Osteoblast (primary cell): ENCODE results near the gene SPAG8. TPM values are rescaled to one million over a fixed set of nuclear protein-coding genes. Genes with fewer than 3 reads are reported as not detected.

Source experiments
- DNase-seq: peaks from one replicate; pipeline ENCODE4 v3.0.0; 2011; ENCODE audit warnings: low spot score, mixed read lengths; ENCODE audit not compliant: insufficient read length; ENCODE audit errors: missing footprints
- H2AFZ ChIP-seq: 2 replicates; pipeline ENCODE4 v1.6.0; 2011; ENCODE audit warnings: mild to moderate bottlenecking, low read length
- H3K27ac ChIP-seq: 2 replicates; pipeline ENCODE4 v1.5.1; 2011; ENCODE audit warnings: mild to moderate bottlenecking, low read depth, low read length, moderate library complexity
- H3K27me3 ChIP-seq: 2 replicates; pipeline ENCODE4 v1.6.0; 2012; ENCODE audit warnings: mild to moderate bottlenecking, control low read depth, inconsistent platforms, low read length, moderate library complexity; ENCODE audit not compliant: insufficient read depth
- H3K36me3 ChIP-seq: 2 replicates; pipeline ENCODE4 v1.5.1; 2011; ENCODE audit warnings: mild to moderate bottlenecking, low read length, control low read depth, moderate library complexity; ENCODE audit not compliant: insufficient read depth
- H3K4me1 ChIP-seq: 2 replicates; pipeline ENCODE4 v1.5.1; 2011; ENCODE audit warnings: mild to moderate bottlenecking, low read length, control low read depth, moderate library complexity; ENCODE audit not compliant: insufficient read depth
- H3K4me2 ChIP-seq: 2 replicates; pipeline ENCODE4 v1.6.0; 2011; ENCODE audit warnings: mild to moderate bottlenecking, low read length; ENCODE audit not compliant: insufficient read depth
- H3K4me3 ChIP-seq: fragments of 200-600 bp; sonication (generic); 3 replicates; pipeline ENCODE4 v1.5.1; 2012; ENCODE audit warnings: mild to moderate bottlenecking, low read length, inconsistent platforms; ENCODE audit not compliant: insufficient read depth
- H3K79me2 ChIP-seq: 2 replicates; pipeline ENCODE4 v1.6.0; 2012; ENCODE audit warnings: mild to moderate bottlenecking, low read length, control low read depth, inconsistent platforms; ENCODE audit not compliant: insufficient read depth
- H3K9me3 ChIP-seq: 2 replicates; pipeline ENCODE4 v1.5.1; 2011; ENCODE audit warnings: low read depth, low read length, control low read depth
- H4K20me1 ChIP-seq: 2 replicates; pipeline ENCODE4 v1.6.0; 2012; ENCODE audit warnings: mild to moderate bottlenecking, low read length, control low read depth; ENCODE audit not compliant: insufficient read depth
- total RNA-seq: library from RNA; depleted of rRNA; stranded (reverse); fragments of >200 nt; gene quantifications from 2 replicates; pipeline ENCODE4 v1.2.3, GENCODE V29; 2012
- TF ChIP-seq, protein P1 (sequence below): IDR thresholded peaks from 2 replicates; pipeline ENCODE4 v1.5.1; 2011; ENCODE audit warnings: mild to moderate bottlenecking, low read depth, low read length, moderate library complexity; ENCODE audit errors: extremely low read depth

SPAG8 gene
- total RNA-seq, 1 donor: 2.2 TPM

DNA sequence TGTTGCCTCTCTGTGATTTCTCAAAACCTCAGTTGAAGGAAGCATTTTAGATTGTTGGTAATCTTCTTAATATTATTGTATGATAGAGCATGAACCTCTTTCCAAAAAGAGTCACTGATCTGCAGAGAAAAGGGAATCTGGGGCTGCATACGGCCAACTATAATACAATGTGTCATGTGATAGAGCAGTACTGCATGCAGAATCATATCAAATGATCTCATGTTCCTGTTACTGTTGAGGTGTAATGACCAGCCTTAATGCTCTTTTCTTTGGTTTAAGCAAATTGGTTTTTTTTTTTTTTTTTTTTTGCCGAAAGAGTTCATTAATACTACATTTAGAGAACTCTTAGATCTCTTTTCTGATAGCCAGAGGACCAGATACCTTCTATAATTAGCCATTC is 45.1 kb downstream of the SPAG8 start:
- H3K4me3 ChIP-seq: no peak overlapping the region
- no peak overlapping the region for H3K27ac ChIP-seq
- H4K20me1 ChIP-seq: no peaks in the 10 kb centered on the region
- no peaks in the 10 kb centered on the region for H3K9me3 ChIP-seq
- H2AFZ ChIP-seq: no peak overlapping the region
- no peak overlapping the region for H3K4me2 ChIP-seq
- H3K79me2 ChIP-seq: no peaks in the 10 kb centered on the region
- no peak for DNase-seq
- H3K4me1 ChIP-seq: peaks cover 11% of the 10 kb centered on the region
- TF ChIP-seq, protein P1, sequence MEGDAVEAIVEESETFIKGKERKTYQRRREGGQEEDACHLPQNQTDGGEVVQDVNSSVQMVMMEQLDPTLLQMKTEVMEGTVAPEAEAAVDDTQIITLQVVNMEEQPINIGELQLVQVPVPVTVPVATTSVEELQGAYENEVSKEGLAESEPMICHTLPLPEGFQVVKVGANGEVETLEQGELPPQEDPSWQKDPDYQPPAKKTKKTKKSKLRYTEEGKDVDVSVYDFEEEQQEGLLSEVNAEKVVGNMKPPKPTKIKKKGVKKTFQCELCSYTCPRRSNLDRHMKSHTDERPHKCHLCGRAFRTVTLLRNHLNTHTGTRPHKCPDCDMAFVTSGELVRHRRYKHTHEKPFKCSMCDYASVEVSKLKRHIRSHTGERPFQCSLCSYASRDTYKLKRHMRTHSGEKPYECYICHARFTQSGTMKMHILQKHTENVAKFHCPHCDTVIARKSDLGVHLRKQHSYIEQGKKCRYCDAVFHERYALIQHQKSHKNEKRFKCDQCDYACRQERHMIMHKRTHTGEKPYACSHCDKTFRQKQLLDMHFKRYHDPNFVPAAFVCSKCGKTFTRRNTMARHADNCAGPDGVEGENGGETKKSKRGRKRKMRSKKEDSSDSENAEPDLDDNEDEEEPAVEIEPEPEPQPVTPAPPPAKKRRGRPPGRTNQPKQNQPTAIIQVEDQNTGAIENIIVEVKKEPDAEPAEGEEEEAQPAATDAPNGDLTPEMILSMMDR: no peak
- peaks cover 5% of the 10 kb centered on the region for H3K27me3 ChIP-seq
- no peaks in the 10 kb centered on the region for H3K36me3 ChIP-seq

DNA sequence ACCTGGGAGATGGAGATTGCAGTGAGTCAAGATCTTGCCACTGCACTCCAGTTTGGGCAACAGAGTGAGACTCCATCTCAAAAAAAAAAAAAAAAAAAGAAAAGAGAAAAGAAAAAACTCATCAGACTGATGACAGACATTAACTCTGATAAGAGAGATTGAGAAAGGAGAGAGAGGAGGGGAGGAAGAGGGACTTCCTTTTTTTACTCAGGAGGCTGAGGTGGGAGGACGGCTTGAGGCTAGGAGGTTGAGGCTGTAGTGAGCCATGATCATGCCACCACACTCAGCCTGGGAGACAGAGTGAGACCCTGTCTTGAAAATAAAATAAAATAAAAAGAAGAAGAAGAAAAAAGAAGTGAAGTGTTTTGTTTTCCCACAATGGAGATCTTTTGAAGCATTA is 48.3 kb downstream of the SPAG8 start:
- TF ChIP-seq, protein P1: no peak
- H3K4me2 ChIP-seq: no peak overlapping the region
- no peaks in the 10 kb centered on the region for H3K27me3 ChIP-seq
- peaks cover 8% of the 10 kb centered on the region for H3K4me1 ChIP-seq
- H2AFZ ChIP-seq: no peak overlapping the region
- no peaks in the 10 kb centered on the region for H3K79me2 ChIP-seq
- H3K36me3 ChIP-seq: no peaks in the 10 kb centered on the region
- no peak overlapping the region for H3K4me3 ChIP-seq
- no peaks in the 10 kb centered on the region for H3K9me3 ChIP-seq
- H3K27ac ChIP-seq: no peak overlapping the region
- H4K20me1 ChIP-seq: no peaks in the 10 kb centered on the region
- DNase-seq: no peak

DNA sequence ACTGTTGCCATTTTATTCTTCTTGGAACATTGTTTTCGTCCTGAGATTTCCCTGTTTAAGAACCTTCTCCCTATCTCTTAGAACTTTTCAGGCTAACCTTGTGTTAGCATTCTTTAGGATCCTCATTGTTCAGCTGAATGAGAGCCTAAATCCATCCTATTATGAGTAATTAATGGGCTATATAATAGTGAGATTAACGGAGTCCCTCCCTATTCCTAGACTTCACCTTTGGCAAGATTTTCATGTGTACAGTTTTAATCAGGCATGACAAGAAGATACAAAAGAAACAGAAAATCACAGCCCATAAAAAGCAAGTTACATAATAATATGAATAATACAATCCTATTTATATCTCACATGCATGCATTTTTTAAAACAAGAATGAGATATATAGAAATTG is 48.9 kb downstream of the SPAG8 start:
- Histone ChIP-seq H3K27ac (no peak overlapping the region), H3K4me2 (no peak overlapping the region), H3K79me2 (no peaks in the 10 kb centered on the region), H3K36me3 (no peaks in the 10 kb centered on the region), H3K4me1 (peaks cover 13% of the 10 kb centered on the region), H4K20me1 (no peaks in the 10 kb centered on the region), H3K27me3 (no peaks in the 10 kb centered on the region), H3K9me3 (no peaks in the 10 kb centered on the region), H2AFZ (no peak overlapping the region), H3K4me3 (no peak overlapping the region)
- TF ChIP-seq, protein P1: no peak
- no peak for DNase-seq

DNA sequence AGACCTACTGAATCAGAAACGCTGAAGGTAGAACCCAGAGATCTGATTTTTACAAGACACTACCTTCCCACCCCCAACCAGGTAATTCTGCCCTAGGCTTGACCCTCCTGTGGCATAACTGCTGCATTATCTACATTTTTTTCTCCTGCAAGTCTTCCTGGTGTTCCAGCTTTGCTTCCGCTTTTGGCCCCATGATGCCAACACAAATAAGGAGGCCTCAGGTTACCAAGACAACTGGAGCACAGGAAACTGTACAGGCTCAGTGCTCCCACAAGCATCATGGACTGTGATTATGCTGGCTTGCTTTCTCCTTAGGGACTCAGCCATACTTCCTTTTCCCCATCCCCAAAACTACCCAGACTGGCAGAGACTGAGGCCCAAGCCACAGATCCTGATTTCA is 51.4 kb downstream of the SPAG8 start:
- no peaks in the 10 kb centered on the region for H3K79me2 ChIP-seq
- H3K27me3 ChIP-seq: no peaks in the 10 kb centered on the region
- TF ChIP-seq, protein P1: no peak
- peak overlapping the region; percentile 47 for H2AFZ ChIP-seq
- H3K36me3 ChIP-seq: no peaks in the 10 kb centered on the region
- H3K4me2 ChIP-seq: peak overlapping the region; percentile 8
- H4K20me1 ChIP-seq: peaks cover 2% of the 10 kb centered on the region
- H3K4me3 ChIP-seq: no peak overlapping the region
- no peak overlapping the region for H3K27ac ChIP-seq
- no peaks in the 10 kb centered on the region for H3K9me3 ChIP-seq
- DNase-seq: no peak
- H3K4me1 ChIP-seq: peaks cover 29% of the 10 kb centered on the region
